Natural killer cell (primary cell): Measurements from ENCODE around the gene SLC27A6. TPM values are rescaled to one million over a fixed set of nuclear protein-coding genes. Genes with fewer than 3 reads are reported as not detected.

Experiments used
- ATAC-seq, 3 donors: fragments of 150-1000 bp in 2 of 3; fragments of 200-7000 bp in 1 of 3; cut with Tn5 transposase; 1 replicate in 1 of 3; 2 replicates in 2 of 3; pipeline ENCODE4 v1.10.0; 2021; ENCODE audit warnings: mild to moderate bottlenecking in 2 of 3, moderate library complexity in 2 of 3
- DNase-seq, 2 donors: peaks; one replicate each; pipeline versions ENCODE4 v3.0.0 to v3.0.0-alpha.2; 2013 to 2021; ENCODE audit warnings: mixed read lengths in 1 of 2
- H3K27ac ChIP-seq: one replicate; pipeline ENCODE4 v1.5.1; 2013; ENCODE audit warnings: mild to moderate bottlenecking, low read length
- H3K27me3 ChIP-seq: one replicate; pipeline ENCODE4 v1.6.1; 2013; ENCODE audit warnings: low read length; ENCODE audit not compliant: control insufficient read depth, insufficient read depth
- H3K36me3 ChIP-seq: one replicate; pipeline ENCODE4 v1.6.1; 2013; ENCODE audit warnings: low read length; ENCODE audit not compliant: control insufficient read depth, insufficient read depth
- H3K4me1 ChIP-seq: one replicate; pipeline ENCODE4 v1.6.1; 2013; ENCODE audit warnings: low read length; ENCODE audit not compliant: control insufficient read depth, insufficient read depth
- H3K4me3 ChIP-seq: one replicate; pipeline ENCODE4 v1.5.1; 2013; ENCODE audit warnings: low read length
- H3K9me3 ChIP-seq: one replicate; pipeline ENCODE4 v1.6.1; 2013; ENCODE audit warnings: low read length; ENCODE audit not compliant: control insufficient read depth, insufficient read depth
- H3K27ac Mint-ChIP-seq, 2 donors: one replicate each; pipeline ENCODE4 v1.8.0; 2022; ENCODE audit warnings: mild to moderate bottlenecking in 2 of 2, mixed read lengths in 2 of 2, moderate library complexity in 1 of 2
- H3K27me3 Mint-ChIP-seq, 2 donors: one replicate each; pipeline ENCODE4 v1.8.0; 2022; ENCODE audit warnings: low read depth in 2 of 2, mixed read lengths in 2 of 2
- H3K36me3 Mint-ChIP-seq: one replicate; pipeline ENCODE4 v1.8.0; 2022; ENCODE audit warnings: mixed read lengths
- H3K4me1 Mint-ChIP-seq, 2 donors: one replicate each; pipeline ENCODE4 v1.8.0; 2022; ENCODE audit warnings: mixed read lengths in 2 of 2
- H3K4me3 Mint-ChIP-seq: one replicate; pipeline ENCODE4 v1.8.0; 2022; ENCODE audit warnings: mild to moderate bottlenecking, moderate library complexity, mixed read lengths
- H3K9me3 Mint-ChIP-seq, 2 donors: one replicate each; pipeline ENCODE4 v1.8.0; 2022; ENCODE audit warnings: mixed read lengths in 2 of 2
- WGBS: methylation state at CpG from one replicate; pipeline ENCODE4 v1.1.7; 2013; ENCODE audit warnings: missing lambda C conversion rate; ENCODE audit not compliant: insufficient coverage; 5-methylcytosine and 5-hydroxymethylcytosine counted together
- intact Hi-C: fragments of 100-400 bp; cut with micrococcal nuclease; formaldehyde crosslinking; loops from one replicate; pipeline ENCODE4 v1.14.2; 2022
- total RNA-seq, 4 donors: library from RNA; stranded (reverse); fragments of 120-200 nt in 1 of 4; gene quantifications; one replicate each; pipeline versions ENCODE4 v1.2.3 to v1.2.4, GENCODE V29; 2013 to 2022
- TF ChIP-seq, protein P1 (sequence below): fragments of 200-600 bp; IDR thresholded peaks from one replicate; pipeline ENCODE4 v1.8.0; 2022; ENCODE audit warnings: antibody characterized with exemption

The SLC27A6 gene
- total RNA-seq, 3 donors from 2014 or later (not counting 1 experiment from before 2014, with no cell fraction given): not detected

- H3K9me3 ChIP-seq: no peaks in the 10 kb centered on the region
- Mint-ChIP-seq H3K4me1 (no peaks in the 10 kb centered on the region), H3K27me3 (no peaks in the 10 kb centered on the region), H3K36me3 (peaks cover 8% of the 10 kb centered on the region), H3K4me3 (no peak overlapping the region), H3K27ac (no peak overlapping the region), H3K9me3 (peaks cover 16 to 18% of the 10 kb centered on the region in 2 donors)
- TF ChIP-seq, protein P1, sequence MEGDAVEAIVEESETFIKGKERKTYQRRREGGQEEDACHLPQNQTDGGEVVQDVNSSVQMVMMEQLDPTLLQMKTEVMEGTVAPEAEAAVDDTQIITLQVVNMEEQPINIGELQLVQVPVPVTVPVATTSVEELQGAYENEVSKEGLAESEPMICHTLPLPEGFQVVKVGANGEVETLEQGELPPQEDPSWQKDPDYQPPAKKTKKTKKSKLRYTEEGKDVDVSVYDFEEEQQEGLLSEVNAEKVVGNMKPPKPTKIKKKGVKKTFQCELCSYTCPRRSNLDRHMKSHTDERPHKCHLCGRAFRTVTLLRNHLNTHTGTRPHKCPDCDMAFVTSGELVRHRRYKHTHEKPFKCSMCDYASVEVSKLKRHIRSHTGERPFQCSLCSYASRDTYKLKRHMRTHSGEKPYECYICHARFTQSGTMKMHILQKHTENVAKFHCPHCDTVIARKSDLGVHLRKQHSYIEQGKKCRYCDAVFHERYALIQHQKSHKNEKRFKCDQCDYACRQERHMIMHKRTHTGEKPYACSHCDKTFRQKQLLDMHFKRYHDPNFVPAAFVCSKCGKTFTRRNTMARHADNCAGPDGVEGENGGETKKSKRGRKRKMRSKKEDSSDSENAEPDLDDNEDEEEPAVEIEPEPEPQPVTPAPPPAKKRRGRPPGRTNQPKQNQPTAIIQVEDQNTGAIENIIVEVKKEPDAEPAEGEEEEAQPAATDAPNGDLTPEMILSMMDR: no peak
- H3K27me3 ChIP-seq: no peaks in the 10 kb centered on the region
- H3K36me3 ChIP-seq: no peaks in the 10 kb centered on the region
- H3K4me3 ChIP-seq: no peak overlapping the region
- intact Hi-C loops: no loop called here
- H3K4me1 ChIP-seq: no peaks in the 10 kb centered on the region
- no peak overlapping the region for H3K27ac ChIP-seq
- no peak for DNase-seq
- no peak for ATAC-seq
- WGBS: 80% methylated on average over 2 of the region's 4 CpGs
Measured at GRCh38 chr5:129041196-129041881, 76.1 kb downstream of the SLC27A6 start.

- no peaks in the 10 kb centered on the region for H3K9me3 ChIP-seq
- Mint-ChIP-seq H3K9me3 (peaks cover 16 to 18% of the 10 kb centered on the region in 2 donors), H3K27me3 (no peaks in the 10 kb centered on the region), H3K4me1 (no peaks in the 10 kb centered on the region), H3K36me3 (peaks cover 8% of the 10 kb centered on the region), H3K27ac (no peak overlapping the region), H3K4me3 (no peak overlapping the region)
- no peaks in the 10 kb centered on the region for H3K36me3 ChIP-seq
- ATAC-seq (no peak), DNase-seq (no peak)
- no peak overlapping the region for H3K4me3 ChIP-seq
- TF ChIP-seq, protein P1: no peak
- 82% methylated on average over 4 of the region's 4 CpGs for WGBS
- no peaks in the 10 kb centered on the region for H3K27me3 ChIP-seq
- H3K27ac ChIP-seq: no peak overlapping the region
- H3K4me1 ChIP-seq: no peaks in the 10 kb centered on the region
- intact Hi-C loops: no loop called here
Measured at GRCh38 chr5:129042306-129042705, 77.0 kb downstream of the SLC27A6 start.

DNA sequence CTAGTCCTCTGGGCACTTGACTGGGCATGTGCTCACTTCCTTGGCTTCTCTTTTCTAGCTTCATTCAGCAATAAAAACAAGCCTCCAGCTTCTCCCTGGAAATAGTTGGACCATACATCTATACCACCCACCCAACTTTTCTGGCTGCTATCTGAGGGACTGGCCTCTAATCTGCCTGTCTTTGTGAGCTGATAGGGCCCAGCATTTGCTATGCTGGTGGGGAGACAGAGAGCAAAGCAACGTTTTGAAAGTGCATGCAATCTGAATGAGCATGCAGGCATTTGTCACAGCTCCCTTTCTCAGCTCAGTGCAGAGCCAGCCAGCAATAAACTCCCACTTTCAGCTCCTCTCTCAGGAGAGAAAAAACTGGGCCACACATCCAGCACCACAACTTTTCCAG lies 78.6 kb downstream of the SLC27A6 start:
- H3K27me3 Mint-ChIP-seq: no peaks in the 10 kb centered on the region
- intact Hi-C loops: no loop called here
- no peak overlapping the region for H3K27ac ChIP-seq
- ATAC-seq (no peak), DNase-seq (no peak)
- H3K4me3 Mint-ChIP-seq: no peak overlapping the region
- H3K36me3 Mint-ChIP-seq: peaks cover 8% of the 10 kb centered on the region
- H3K4me3 ChIP-seq: no peak overlapping the region
- no peaks in the 10 kb centered on the region for H3K36me3 ChIP-seq
- H3K9me3 ChIP-seq: no peaks in the 10 kb centered on the region
- H3K4me1 ChIP-seq: no peaks in the 10 kb centered on the region
- WGBS: 38% methylated on average over 1 of the region's 1 CpG
- H3K27ac Mint-ChIP-seq: no peak overlapping the region
- peaks cover 15 to 17% of the 10 kb centered on the region in 2 donors for H3K9me3 Mint-ChIP-seq
- TF ChIP-seq, protein P1: no peak
- H3K27me3 ChIP-seq: no peaks in the 10 kb centered on the region
- H3K4me1 Mint-ChIP-seq: no peaks in the 10 kb centered on the region

DNA sequence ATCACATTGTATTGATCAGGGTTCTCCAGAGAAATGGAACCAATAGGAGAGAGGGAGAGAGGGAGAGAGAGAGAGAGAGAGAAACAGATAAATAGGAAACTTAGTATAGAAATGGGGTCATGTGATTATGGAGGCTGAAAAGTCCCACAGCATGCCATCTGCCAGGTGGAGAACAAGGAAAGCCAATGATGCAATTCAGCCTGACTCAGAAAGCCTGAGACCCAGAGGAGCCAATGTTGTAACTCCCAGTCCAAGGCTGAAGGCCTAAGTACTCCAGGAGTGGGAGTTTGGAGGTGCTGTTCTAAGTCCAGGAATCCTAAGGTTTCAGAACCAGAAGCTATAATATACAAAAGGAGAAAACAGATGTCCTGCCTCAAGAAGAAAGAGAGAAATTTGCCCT lies 80.9 kb downstream of the SLC27A6 start:
- intact Hi-C loops: no loop called here
- peaks cover 8% of the 10 kb centered on the region for H3K36me3 Mint-ChIP-seq
- no peak overlapping the region for H3K4me3 Mint-ChIP-seq
- no peaks in the 10 kb centered on the region for H3K36me3 ChIP-seq
- peaks cover 13 to 15% of the 10 kb centered on the region in 2 donors for H3K9me3 Mint-ChIP-seq
- no peaks in the 10 kb centered on the region for H3K4me1 ChIP-seq
- H3K9me3 ChIP-seq: no peaks in the 10 kb centered on the region
- no peak overlapping the region for H3K4me3 ChIP-seq
- no peaks in the 10 kb centered on the region for H3K4me1 Mint-ChIP-seq
- no peak overlapping the region for H3K27ac Mint-ChIP-seq
- H3K27ac ChIP-seq: no peak overlapping the region
- no peaks in the 10 kb centered on the region for H3K27me3 ChIP-seq
- TF ChIP-seq, protein P1: no peak
- DNase-seq: no peak
- no peaks in the 10 kb centered on the region for H3K27me3 Mint-ChIP-seq
- no peak for ATAC-seq
